B cell (primary cell): Measurements from ENCODE around the gene HIVEP1. TPM values are rescaled to one million over a fixed set of nuclear protein-coding genes. Genes with fewer than 3 reads are reported as not detected.

Source experiments
- ATAC-seq: fragments of 200-7000 bp; cut with Tn5 transposase; one replicate; pipeline ENCODE4 v1.10.0; 2021; ENCODE audit warnings: low read depth, mild to moderate bottlenecking, moderate number of reproducible peaks, moderate library complexity
- CTCF ChIA-PET: fragments of 350-600 bp; sonication (Branson Sonifier 250); formaldehyde crosslinking; loops from one replicate; lab custom pipeline; 2021; ENCODE audit warnings: antibody characterized with exemption, inconsistent platforms; lab: Charles Lee
- POLR2A ChIA-PET: fragments of 350-600 bp; sonication (Branson Sonifier 250); formaldehyde crosslinking; loops from one replicate; lab custom pipeline; 2021; ENCODE audit warnings: antibody characterized with exemption; lab: Charles Lee
- DNase-seq: peaks from one replicate; pipeline ENCODE4 v3.0.0; 2013
- H2AFZ ChIP-seq: 2 replicates; pipeline ENCODE4 v1.6.1; 2012; ENCODE audit warnings: mild to moderate bottlenecking, low read depth, low read length; ENCODE audit not compliant: insufficient read depth, poor library complexity, severe bottlenecking
- H3K27ac ChIP-seq, 2 donors: 1 replicate in 1 of 2; 2 replicates in 1 of 2; pipeline ENCODE4 v1.5.1; 2012 to 2013; ENCODE audit warnings: low read length in 2 of 2, mild to moderate bottlenecking in 2 of 2, moderate library complexity in 1 of 2
- H3K27me3 ChIP-seq, 4 experiments: fragments of 200-600 bp in 1 of 4; sonication (generic) in 1 of 4; replicated peaks in 1 of 4; 1 replicate in 2 of 4; 2 replicates in 2 of 4; pipeline versions ENCODE4 v1.6.1 to v1.7.0; 2013 to 2016; ENCODE audit warnings: low read length in 3 of 4, mild to moderate bottlenecking in 2 of 4, mixed read lengths in 1 of 4, moderate library complexity in 1 of 4; ENCODE audit not compliant: insufficient read depth in 4 of 4, control insufficient read depth in 3 of 4; ENCODE audit errors: control extremely low read depth in 1 of 4
- H3K36me3 ChIP-seq, 2 experiments: replicated peaks in 1 of 2; 1 replicate in 1 of 2; 2 replicates in 1 of 2; pipeline versions ENCODE4 v1.6.1 to v1.7.1; 2013; ENCODE audit warnings: low read length in 1 of 2; ENCODE audit not compliant: insufficient read depth in 2 of 2, control insufficient read depth in 1 of 2; ENCODE audit errors: control extremely low read depth in 1 of 2, extremely low read depth in 1 of 2
- H3K4me1 ChIP-seq, 2 donors: fragments of 200-600 bp in 1 of 2; sonication (generic) in 1 of 2; 1 replicate in 1 of 2; 2 replicates in 1 of 2; pipeline versions ENCODE4 v1.5.1 to v1.6.1; 2013 to 2017; ENCODE audit warnings: low read length in 2 of 2; ENCODE audit not compliant: control insufficient read depth in 2 of 2, insufficient read depth in 2 of 2
- H3K4me2 ChIP-seq: replicated peaks from 2 replicates; pipeline ENCODE3; 2012; ENCODE audit warnings: mild to moderate bottlenecking, low read depth, low read length; ENCODE audit not compliant: poor library complexity, severe bottlenecking
- H3K4me3 ChIP-seq, 5 experiments: fragments of 200-600 bp in 1 of 5; sonication (generic) in 1 of 5; 1 replicate in 3 of 5; 2 replicates in 2 of 5; pipeline versions ENCODE4 v1.5.1 to v1.7.0; 2011 to 2016; ENCODE audit warnings: low read length in 4 of 5, mild to moderate bottlenecking in 4 of 5, low read depth in 2 of 5, control low read depth in 1 of 5, moderate library complexity in 1 of 5; ENCODE audit not compliant: insufficient read depth in 1 of 5; ENCODE audit errors: control extremely low read depth in 1 of 5, extremely low read depth in 1 of 5
- H3K79me2 ChIP-seq: fragments of 200-600 bp; sonication (generic); one replicate; pipeline ENCODE4 v1.6.0; 2016; ENCODE audit warnings: low read length; ENCODE audit not compliant: control insufficient read depth, insufficient read depth
- H3K9ac ChIP-seq: fragments of 200-600 bp; sonication (generic); 2 replicates; pipeline ENCODE4 v1.6.1; 2017; ENCODE audit warnings: mild to moderate bottlenecking, low read length, moderate library complexity
- H3K9me3 ChIP-seq, 3 donors: one replicate each; pipeline versions ENCODE4 v1.6.1 to v1.7.1; 2013; ENCODE audit warnings: low read length in 2 of 3; ENCODE audit not compliant: control insufficient read depth in 2 of 3, insufficient read depth in 1 of 3; ENCODE audit errors: control extremely low read depth in 1 of 3
- H4K20me1 ChIP-seq: 2 replicates; pipeline ENCODE4 v1.6.0; 2012; ENCODE audit warnings: mild to moderate bottlenecking, low read length; ENCODE audit not compliant: insufficient read depth, control insufficient read depth, poor library complexity, severe bottlenecking
- H3K27ac Mint-ChIP-seq: one replicate; pipeline ENCODE4 v1.8.0; 2021; ENCODE audit warnings: mixed read lengths
- H3K27me3 Mint-ChIP-seq: one replicate; pipeline ENCODE4 v1.8.0; 2021; ENCODE audit warnings: mixed read lengths
- H3K4me1 Mint-ChIP-seq: one replicate; pipeline ENCODE4 v1.8.0; 2021; ENCODE audit warnings: mixed read lengths
- H3K4me3 Mint-ChIP-seq: one replicate; pipeline ENCODE4 v1.8.0; 2021; ENCODE audit warnings: mixed read lengths
- H3K9me3 Mint-ChIP-seq: one replicate; pipeline ENCODE4 v1.8.0; 2022; ENCODE audit warnings: mixed read lengths; ENCODE audit not compliant: insufficient read depth
- EZH2 ChIP-seq: IDR thresholded peaks from 2 replicates; pipeline ENCODE4 v1.6.1; 2012; ENCODE audit warnings: borderline replicate concordance, low read depth, mild to moderate bottlenecking, moderate library complexity, low read length; ENCODE audit not compliant: insufficient read depth, poor library complexity, severe bottlenecking
- WGBS: methylation state at CpG from one replicate; pipeline ENCODE4 v1.1.5; 2013; ENCODE audit warnings: missing lambda C conversion rate; ENCODE audit not compliant: insufficient coverage; 5-methylcytosine and 5-hydroxymethylcytosine counted together
- intact Hi-C: fragments of 100-400 bp; cut with micrococcal nuclease; formaldehyde crosslinking; loops from one replicate; pipeline ENCODE4 v1.10.0; 2022
- polyA plus RNA-seq: library from polyadenylated mRNA; depleted of rRNA; stranded (reverse); fragments of >200 nt; gene quantifications from 2 replicates; pipeline ENCODE4 v1.2.3, GENCODE V29; 2012
- total RNA-seq, 2 donors: library from RNA; stranded (reverse); fragments of 120-200 nt in 1 of 2; gene quantifications; 1 replicate in 1 of 2; 2 replicates in 1 of 2; pipeline versions ENCODE4 v1.2.3 to v1.2.4, GENCODE V29; 2013 to 2022
- TF ChIP-seq, protein P1 (sequence below): fragments of 200-600 bp; IDR thresholded peaks from one replicate; pipeline ENCODE4 v1.8.0; 2022; ENCODE audit warnings: antibody characterized with exemption, mild to moderate bottlenecking

HIVEP1 gene
- total and polyA plus RNA-seq, 2 donors (not counting 1 experiment from before 2014, with no cell fraction given): 11.3 to 96.5 TPM

DNA sequence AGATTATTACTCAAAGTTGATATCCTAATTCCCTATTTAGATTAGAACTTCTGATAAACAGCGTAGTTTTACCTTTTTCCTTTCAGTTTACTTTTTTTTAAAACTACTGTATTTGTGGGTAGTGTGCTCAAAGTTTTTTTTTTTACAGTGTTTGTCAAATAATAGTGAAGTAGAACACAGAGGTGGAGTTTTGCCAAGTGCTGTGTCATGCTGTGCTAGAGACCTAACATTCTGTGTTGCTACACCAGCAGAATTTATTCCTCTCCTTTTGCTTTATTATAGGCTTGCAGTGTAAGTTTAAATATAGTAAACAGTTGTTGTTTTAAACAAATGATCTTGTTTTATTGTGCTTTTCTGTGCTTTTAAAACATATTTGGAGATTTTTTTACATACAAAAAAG lies 125.4 kb downstream of the HIVEP1 start:
- H4K20me1 ChIP-seq: no peaks in the 10 kb centered on the region
- H3K27me3 ChIP-seq: no peaks in the 10 kb centered on the region
- Mint-ChIP-seq H3K27me3 (no peaks in the 10 kb centered on the region), H3K4me1 (peaks cover 4% of the 10 kb centered on the region), H3K4me3 (no peak overlapping the region), H3K27ac (no peak overlapping the region), H3K9me3 (no peaks in the 10 kb centered on the region)
- H3K4me3 ChIP-seq: no peak overlapping the region
- H3K9me3 ChIP-seq: peaks cover 0 to 3% (median 0%) of the 10 kb centered on the region in 3 donors
- H3K27ac ChIP-seq: no peak overlapping the region
- no CpG with 5 or more reads among the region's 1 CpG for WGBS
- H3K4me2 ChIP-seq: no peak overlapping the region
- POLR2A ChIA-PET: no interaction called here
- intact Hi-C loops: no loop called here
- no peak for DNase-seq
- TF ChIP-seq EZH2: no peak
- TF ChIP-seq, protein P1, sequence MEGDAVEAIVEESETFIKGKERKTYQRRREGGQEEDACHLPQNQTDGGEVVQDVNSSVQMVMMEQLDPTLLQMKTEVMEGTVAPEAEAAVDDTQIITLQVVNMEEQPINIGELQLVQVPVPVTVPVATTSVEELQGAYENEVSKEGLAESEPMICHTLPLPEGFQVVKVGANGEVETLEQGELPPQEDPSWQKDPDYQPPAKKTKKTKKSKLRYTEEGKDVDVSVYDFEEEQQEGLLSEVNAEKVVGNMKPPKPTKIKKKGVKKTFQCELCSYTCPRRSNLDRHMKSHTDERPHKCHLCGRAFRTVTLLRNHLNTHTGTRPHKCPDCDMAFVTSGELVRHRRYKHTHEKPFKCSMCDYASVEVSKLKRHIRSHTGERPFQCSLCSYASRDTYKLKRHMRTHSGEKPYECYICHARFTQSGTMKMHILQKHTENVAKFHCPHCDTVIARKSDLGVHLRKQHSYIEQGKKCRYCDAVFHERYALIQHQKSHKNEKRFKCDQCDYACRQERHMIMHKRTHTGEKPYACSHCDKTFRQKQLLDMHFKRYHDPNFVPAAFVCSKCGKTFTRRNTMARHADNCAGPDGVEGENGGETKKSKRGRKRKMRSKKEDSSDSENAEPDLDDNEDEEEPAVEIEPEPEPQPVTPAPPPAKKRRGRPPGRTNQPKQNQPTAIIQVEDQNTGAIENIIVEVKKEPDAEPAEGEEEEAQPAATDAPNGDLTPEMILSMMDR: no peak
- no peak overlapping the region for H3K9ac ChIP-seq
- H3K36me3 ChIP-seq: peaks cover 4 to 27% of the 10 kb centered on the region in 2 experiments
- CTCF ChIA-PET: no interaction called here
- H3K4me1 ChIP-seq: no peaks in the 10 kb centered on the region
- no peaks in the 10 kb centered on the region for H3K79me2 ChIP-seq
- ATAC-seq: no peak
- H2AFZ ChIP-seq: no peak overlapping the region

DNA sequence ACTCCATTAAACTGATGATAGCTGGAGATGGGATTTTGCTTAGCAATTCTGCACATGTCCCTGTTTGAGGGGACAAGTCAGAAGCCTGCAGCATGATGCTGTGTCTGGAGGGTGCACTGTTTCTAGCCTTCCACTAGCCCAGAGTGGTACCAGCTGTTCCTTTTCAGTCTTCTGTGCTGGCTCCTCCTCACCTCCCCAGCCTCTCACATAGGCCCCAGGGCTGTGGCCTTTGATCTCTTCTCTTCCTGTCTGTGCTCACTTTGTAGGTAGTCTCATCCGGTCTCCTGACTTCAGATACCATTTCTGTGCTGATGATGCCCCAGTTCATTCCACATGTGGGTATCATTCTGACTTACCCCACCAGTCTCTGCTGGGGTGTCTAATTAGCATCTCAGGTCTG lies 126.3 kb downstream of the HIVEP1 start:
- H3K27ac Mint-ChIP-seq: no peak overlapping the region
- DNase-seq (no peak), ATAC-seq (no peak)
- POLR2A ChIA-PET: no interaction called here
- Histone ChIP-seq H3K9ac (no peak overlapping the region), H4K20me1 (no peaks in the 10 kb centered on the region), H3K27ac (no peak overlapping the region), H3K9me3 (peaks cover 0 to 3% (median 0%) of the 10 kb centered on the region in 3 donors), H3K27me3 (no peaks in the 10 kb centered on the region), H2AFZ (no peak overlapping the region), H3K4me2 (no peak overlapping the region), H3K4me1 (no peaks in the 10 kb centered on the region), H3K4me3 (no peak overlapping the region), H3K36me3 (peaks cover 4 to 27% of the 10 kb centered on the region in 2 experiments), H3K79me2 (no peaks in the 10 kb centered on the region)
- CTCF ChIA-PET: no interaction called here
- H3K9me3 Mint-ChIP-seq: no peaks in the 10 kb centered on the region
- H3K27me3 Mint-ChIP-seq: no peaks in the 10 kb centered on the region
- TF ChIP-seq, protein P1: no peak
- no peak for TF ChIP-seq EZH2
- 100% methylated on average over 1 of the region's 1 CpG for WGBS
- intact Hi-C loops: no loop called here
- no peaks in the 10 kb centered on the region for H3K4me1 Mint-ChIP-seq
- H3K4me3 Mint-ChIP-seq: no peak overlapping the region
